KG1 (cell line): ENCODE data around the gene TSHR.
A peak's percentile ranks its signal among the peaks of the same experiment; 100 is the strongest.
"Not testable (repeated sequence)": the region's sequence is repeated elsewhere in the genome, so short reads cannot be mapped to it uniquely, and the experiment has no call there.

Experiments
- DNase-seq: peaks from one replicate; lab custom pipeline; 2025; lab: John Stamatoyannopoulos, UW

The TSHR gene

GRCh38 chr14:80951491-80951890 is 3.9 kb upstream of the TSHR start:
- DNase-seq: no peak

- not testable (repeated sequence) for DNase-seq
Observed at GRCh38 chr14:80953211-80953610, 2.2 kb upstream of the TSHR start.

GRCh38 chr14:80954687-80955299 is 628 bp upstream of the TSHR start:
- peak; percentile 46 for DNase-seq

- no peak for DNase-seq
Observed at GRCh38 chr14:80956102-80956501, 681 bp downstream of the TSHR start.

- no peak for DNase-seq
Observed at GRCh38 chr14:80956922-80957321, 1.5 kb downstream of the TSHR start.

- no peak for DNase-seq
Observed at GRCh38 chr14:80957613-80958012, 2.2 kb downstream of the TSHR start.

- no peak for DNase-seq
Observed at GRCh38 chr14:80958226-80958625, 2.8 kb downstream of the TSHR start.

- no peak for DNase-seq
Observed at GRCh38 chr14:80958939-80959338, 3.5 kb downstream of the TSHR start.

GRCh38 chr14:80959496-80959895 is 4.1 kb downstream of the TSHR start:
- DNase-seq: no peak

- DNase-seq: no peak
Observed at GRCh38 chr14:80965037-80965436, 9.6 kb downstream of the TSHR start.

- DNase-seq: no peak
Observed at GRCh38 chr14:80973931-80974641, 18.7 kb downstream of the TSHR start.

- DNase-seq: no peak
Observed at GRCh38 chr14:80974679-80975078, 19.3 kb downstream of the TSHR start.

GRCh38 chr14:80977221-80977620 is 21.8 kb downstream of the TSHR start:
- no peak for DNase-seq

GRCh38 chr14:80978403-80978802 is 23.0 kb downstream of the TSHR start:
- no peak for DNase-seq

GRCh38 chr14:80979951-80980350 is 24.5 kb downstream of the TSHR start:
- DNase-seq: no peak

GRCh38 chr14:80981156-80981555 is 25.7 kb downstream of the TSHR start:
- DNase-seq: no peak

- no peak for DNase-seq
Observed at GRCh38 chr14:80981673-80982072, 26.3 kb downstream of the TSHR start.

- DNase-seq: no peak
Observed at GRCh38 chr14:80982711-80983110, 27.3 kb downstream of the TSHR start.

GRCh38 chr14:80987235-80988032 is 32.0 kb downstream of the TSHR start:
- no peak for DNase-seq

- no peak for DNase-seq
Observed at GRCh38 chr14:80988192-80988591, 32.8 kb downstream of the TSHR start.

- DNase-seq: no peak
Observed at GRCh38 chr14:80988735-80989429, 33.5 kb downstream of the TSHR start.

GRCh38 chr14:80992580-80992979 is 37.2 kb downstream of the TSHR start:
- no peak for DNase-seq
